GM04504 (cell line): ENCODE data around the gene NCAPH2.

Source experiments
- DNase-seq: peaks from one replicate; pipeline ENCODE4 v3.0.0-alpha.2; 2012; ENCODE audit warnings: low read depth

Gene NCAPH2

GRCh38 chr22:50490531-50491308 lies 17.3 kb upstream of the NCAPH2 start:
- no peak for DNase-seq

GRCh38 chr22:50497093-50497492 lies 10.9 kb upstream of the NCAPH2 start:
- no peak for DNase-seq

- DNase-seq, result peak; percentile 32
These were observed 9.6 kb upstream of the NCAPH2 start for GRCh38 chr22:50498322-50498890.

- DNase-seq, result no peak
These were observed 7.6 kb upstream of the NCAPH2 start for GRCh38 chr22:50500452-50500851.

GRCh38 chr22:50502096-50502495 lies 5.9 kb upstream of the NCAPH2 start:
- DNase-seq, result no peak

- no peak for DNase-seq
These were observed 5.2 kb upstream of the NCAPH2 start for GRCh38 chr22:50502628-50503474.

- no peak for DNase-seq
These were observed 4.4 kb upstream of the NCAPH2 start for GRCh38 chr22:50503475-50504145.

- DNase-seq, result no peak
These were observed 3.4 kb upstream of the NCAPH2 start for GRCh38 chr22:50504369-50505211.

GRCh38 chr22:50505276-50505775 lies 2.7 kb upstream of the NCAPH2 start:
- DNase-seq, result no peak

GRCh38 chr22:50505776-50506610 lies 2.0 kb upstream of the NCAPH2 start:
- no peak for DNase-seq

GRCh38 chr22:50506611-50507420 lies 1.2 kb upstream of the NCAPH2 start:
- DNase-seq, result no peak

- no peak for DNase-seq
These were observed 518 bp upstream of the NCAPH2 start, which contains the start of gene LMF2 for GRCh38 chr22:50507421-50507990. TSS of gene LMF2 (minus strand) at chr22:50507702. CDS start at chr22:50507675, 27 bp downstream.

GRCh38 chr22:50508897-50509296 lies 873 bp downstream of the NCAPH2 start:
- DNase-seq, result no peak

GRCh38 chr22:50513175-50513574 lies 5.2 kb downstream of the NCAPH2 start:
- DNase-seq, result no peak

GRCh38 chr22:50516068-50516467 lies 8.0 kb downstream of the NCAPH2 start:
- no peak for DNase-seq

GRCh38 chr22:50516891-50517290 lies 8.9 kb downstream of the NCAPH2 start:
- DNase-seq, result no peak

- no peak for DNase-seq
These were observed 9.7 kb downstream of the NCAPH2 start for GRCh38 chr22:50517495-50518260.

GRCh38 chr22:50518606-50519005 lies 10.6 kb downstream of the NCAPH2 start:
- no peak for DNase-seq
